ENCODE measurements around the gene MYO7A. TPM values are rescaled to one million over a fixed set of nuclear protein-coding genes. Genes with fewer than 3 reads are reported as not detected.

MYO7A gene
- total RNA-seq, 1 donor from 2014 or later, result 0.23 TPM

GRCh38 chr11:77172666-77172982 lies 44.6 kb downstream of the MYO7A start:
- DNase-seq (ENCODE audit: low read depth), result no peak
- TF ChIP-seq, protein P1, sequence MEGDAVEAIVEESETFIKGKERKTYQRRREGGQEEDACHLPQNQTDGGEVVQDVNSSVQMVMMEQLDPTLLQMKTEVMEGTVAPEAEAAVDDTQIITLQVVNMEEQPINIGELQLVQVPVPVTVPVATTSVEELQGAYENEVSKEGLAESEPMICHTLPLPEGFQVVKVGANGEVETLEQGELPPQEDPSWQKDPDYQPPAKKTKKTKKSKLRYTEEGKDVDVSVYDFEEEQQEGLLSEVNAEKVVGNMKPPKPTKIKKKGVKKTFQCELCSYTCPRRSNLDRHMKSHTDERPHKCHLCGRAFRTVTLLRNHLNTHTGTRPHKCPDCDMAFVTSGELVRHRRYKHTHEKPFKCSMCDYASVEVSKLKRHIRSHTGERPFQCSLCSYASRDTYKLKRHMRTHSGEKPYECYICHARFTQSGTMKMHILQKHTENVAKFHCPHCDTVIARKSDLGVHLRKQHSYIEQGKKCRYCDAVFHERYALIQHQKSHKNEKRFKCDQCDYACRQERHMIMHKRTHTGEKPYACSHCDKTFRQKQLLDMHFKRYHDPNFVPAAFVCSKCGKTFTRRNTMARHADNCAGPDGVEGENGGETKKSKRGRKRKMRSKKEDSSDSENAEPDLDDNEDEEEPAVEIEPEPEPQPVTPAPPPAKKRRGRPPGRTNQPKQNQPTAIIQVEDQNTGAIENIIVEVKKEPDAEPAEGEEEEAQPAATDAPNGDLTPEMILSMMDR (conservative IDR thresholded peaks at IDR 0.05; ENCODE audit: low read depth, low read length), result no peak
- H3K4me3 ChIP-seq (ENCODE audit: low read depth, low read length), result no peak overlapping the region

- H3K4me3 ChIP-seq (ENCODE audit: low read depth, low read length), result no peak overlapping the region
- TF ChIP-seq, protein P1 (conservative IDR thresholded peaks at IDR 0.05; ENCODE audit: low read depth, low read length), result no peak
- no peak for DNase-seq (ENCODE audit: low read depth)
Observed at GRCh38 chr11:77173494-77173893, 45.4 kb downstream of the MYO7A start.

- TF ChIP-seq, protein P1 (conservative IDR thresholded peaks at IDR 0.05; ENCODE audit: low read depth, low read length), result no peak
- no peak overlapping the region for H3K4me3 ChIP-seq (ENCODE audit: low read depth, low read length)
- no peak for DNase-seq (ENCODE audit: low read depth)
Observed at GRCh38 chr11:77174559-77174958, 46.5 kb downstream of the MYO7A start.

GRCh38 chr11:77175021-77175842 lies 47.2 kb downstream of the MYO7A start:
- TF ChIP-seq, protein P1 (conservative IDR thresholded peaks at IDR 0.05; ENCODE audit: low read depth, low read length), result no peak
- no peak overlapping the region for H3K4me3 ChIP-seq (ENCODE audit: low read depth, low read length)
- DNase-seq (ENCODE audit: low read depth), result no peak

DNA sequence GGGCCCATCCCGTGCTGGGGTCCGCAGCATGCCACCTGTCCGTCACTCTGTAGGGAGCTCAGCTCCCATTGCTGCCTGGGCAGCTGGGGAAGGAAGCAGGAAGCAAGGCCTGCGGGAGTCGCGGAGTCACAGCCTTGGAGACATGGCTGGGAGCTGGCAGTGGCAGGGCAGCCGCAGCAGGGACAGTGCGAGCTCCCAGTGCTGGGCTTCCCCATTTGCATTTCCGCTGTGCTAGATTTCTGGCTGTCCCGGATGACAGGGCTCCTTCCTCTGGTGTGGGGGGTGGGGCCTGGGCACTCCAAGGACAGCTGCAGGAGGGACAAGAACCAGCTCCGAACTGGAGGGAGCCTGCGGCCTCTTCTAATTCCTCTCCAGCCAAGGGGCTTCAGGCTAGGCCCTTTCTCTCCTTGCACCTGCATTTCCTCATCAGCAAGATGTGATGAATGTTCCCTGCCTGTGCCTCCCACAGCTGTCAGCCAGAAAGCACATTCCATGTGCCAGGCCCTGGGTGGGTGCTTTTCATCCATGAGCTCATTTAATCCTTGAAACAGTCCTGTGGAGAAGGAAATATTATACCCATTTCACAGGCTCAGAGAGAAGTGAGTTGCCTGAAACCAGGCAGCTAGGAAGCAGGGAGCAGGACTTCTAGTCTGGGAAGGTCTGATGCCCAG lies 48.0 kb downstream of the MYO7A start:
- H3K4me3 ChIP-seq (ENCODE audit: low read depth, low read length), result no peak overlapping the region
- TF ChIP-seq, protein P1 (conservative IDR thresholded peaks at IDR 0.05; ENCODE audit: low read depth, low read length), result no peak
- no peak for DNase-seq (ENCODE audit: low read depth)

- no peak overlapping the region for H3K4me3 ChIP-seq (ENCODE audit: low read depth, low read length)
- DNase-seq (ENCODE audit: low read depth), result no peak
- TF ChIP-seq, protein P1 (conservative IDR thresholded peaks at IDR 0.05; ENCODE audit: low read depth, low read length), result no peak
Observed at GRCh38 chr11:77176996-77177395, 49.0 kb downstream of the MYO7A start.

Measured in epithelial cell of proximal tubule (primary cell).